Tibial nerve (tissue), 3 donors: ENCODE measurements around the gene ZCCHC17.

Experiments
- EP300 ChIP-seq, 2 donors: sonication (generic); formaldehyde crosslinking; IDR thresholded peaks; one replicate each; pipeline ENCODE4 v1.6.1; 2017; ENCODE audit warnings: antibody characterized with exemption in 2 of 2, mild to moderate bottlenecking in 1 of 2
- POLR2A ChIP-seq, 2 donors: fragments of 450-650 bp; IDR thresholded peaks; one replicate each; pipeline ENCODE4 v1.6.1; 2017; ENCODE audit warnings: antibody characterized with exemption in 2 of 2, mild to moderate bottlenecking in 2 of 2, moderate library complexity in 2 of 2

- TF ChIP-seq POLR2A (IDR thresholded peaks at IDR 0.05): no peak
- no peak for TF ChIP-seq EP300 (IDR thresholded peaks at IDR 0.05)
These were observed 50.0 kb downstream of the ZCCHC17 start for GRCh38 chr1:31346785-31347184.
